Effector CD4-positive, alpha-beta T cell (primary cell): ENCODE data around the gene ABL1.

Experiments
- DNase-seq: peaks from one replicate; pipeline ENCODE4 v3.0.0-alpha.2; 2020

The ABL1 gene

GRCh38 chr9:130934702-130935647 lies 99.9 kb downstream of the ABL1 start:
- DNase-seq, result no peak

GRCh38 chr9:130935648-130936271 lies 100.7 kb downstream of the ABL1 start:
- DNase-seq, result no peak

- no peak for DNase-seq
These were observed 101.4 kb downstream of the ABL1 start for GRCh38 chr9:130936285-130937117.
